NCI-H345 treated with DMSO at 0.1 percent for 48 hours (cell line): ENCODE results near the gene GP1BB.
"Not testable (repeated sequence)": the region's sequence is repeated elsewhere in the genome, so short reads cannot be mapped to it uniquely, and the experiment has no call there.

ENCODE experiments used
- DNase-seq: peaks from one replicate; lab custom pipeline; 2025; ENCODE audit not compliant: unreplicated experiment; lab: John Stamatoyannopoulos, UW

GP1BB gene

DNA sequence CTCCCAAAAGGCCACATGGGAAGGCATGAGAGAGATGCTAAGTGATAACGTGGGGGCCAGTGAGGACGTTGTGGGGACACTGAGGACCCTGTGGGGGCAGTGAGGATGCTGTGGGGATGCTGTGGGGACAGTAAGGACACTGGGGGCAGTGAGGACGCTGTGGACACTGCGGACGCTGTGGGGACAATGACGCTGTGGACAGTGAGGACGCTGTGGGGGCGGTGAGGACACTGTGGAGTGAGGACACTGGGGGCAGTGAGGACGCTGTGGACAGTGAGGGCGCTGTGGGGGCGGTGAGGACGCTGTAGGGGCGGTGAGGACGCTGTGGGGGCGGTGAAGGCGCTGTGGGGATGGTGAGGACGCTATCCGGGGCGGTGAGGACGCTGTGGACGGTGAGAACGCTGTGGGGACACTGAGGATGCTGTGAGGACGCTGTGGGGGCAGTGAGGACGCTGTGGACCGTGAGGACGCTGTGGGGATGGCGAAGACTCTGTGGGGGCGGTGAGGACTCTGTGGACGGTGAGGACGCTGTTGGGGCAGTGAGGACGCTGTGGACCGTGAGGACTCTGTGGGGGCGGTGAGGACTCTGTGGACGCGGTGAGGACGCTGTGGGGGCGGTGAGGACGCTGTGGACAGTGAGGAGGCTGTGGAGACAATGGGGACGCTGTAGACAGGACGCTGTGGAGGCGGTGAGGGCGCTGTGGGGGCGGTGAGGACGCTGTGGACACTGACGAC is 1.8 kb downstream of the GP1BB start:
- DNase-seq: no peak

DNA sequence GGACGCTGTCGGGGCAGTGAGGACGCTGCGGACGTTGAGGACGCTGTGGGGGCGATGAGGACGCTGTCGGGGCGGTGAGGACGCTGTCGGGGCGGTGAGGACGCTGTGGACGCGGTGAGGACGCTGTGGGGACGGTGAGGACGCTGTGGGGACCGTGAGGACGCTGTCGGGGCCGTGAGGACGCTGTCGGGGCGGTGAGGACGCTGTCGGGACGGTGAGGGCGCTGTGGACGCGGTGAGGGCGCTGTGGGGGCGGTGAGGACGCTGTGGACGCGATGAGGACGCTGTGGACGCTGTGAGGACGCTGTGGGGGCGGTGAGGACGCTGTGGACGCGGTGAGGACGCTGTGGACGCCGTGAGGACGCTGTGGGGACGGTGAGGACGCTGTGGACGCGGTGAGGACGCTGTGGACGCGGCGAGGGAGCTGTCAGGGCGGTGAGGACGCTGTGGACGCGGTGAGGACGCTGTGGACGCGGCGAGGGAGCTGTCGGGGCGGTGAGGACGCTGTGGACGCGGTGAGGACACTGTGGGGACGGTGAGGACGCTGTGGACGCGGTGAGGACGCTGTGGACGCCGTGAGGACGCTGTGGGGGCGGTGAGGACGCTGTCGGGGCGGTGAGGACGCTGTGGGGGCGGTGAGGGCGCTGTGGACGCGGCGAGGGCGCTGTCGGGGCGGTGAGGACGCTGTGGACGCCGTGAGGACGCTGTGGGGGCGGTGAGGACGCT is 2.9 kb downstream of the GP1BB start:
- not testable (repeated sequence) for DNase-seq

DNA sequence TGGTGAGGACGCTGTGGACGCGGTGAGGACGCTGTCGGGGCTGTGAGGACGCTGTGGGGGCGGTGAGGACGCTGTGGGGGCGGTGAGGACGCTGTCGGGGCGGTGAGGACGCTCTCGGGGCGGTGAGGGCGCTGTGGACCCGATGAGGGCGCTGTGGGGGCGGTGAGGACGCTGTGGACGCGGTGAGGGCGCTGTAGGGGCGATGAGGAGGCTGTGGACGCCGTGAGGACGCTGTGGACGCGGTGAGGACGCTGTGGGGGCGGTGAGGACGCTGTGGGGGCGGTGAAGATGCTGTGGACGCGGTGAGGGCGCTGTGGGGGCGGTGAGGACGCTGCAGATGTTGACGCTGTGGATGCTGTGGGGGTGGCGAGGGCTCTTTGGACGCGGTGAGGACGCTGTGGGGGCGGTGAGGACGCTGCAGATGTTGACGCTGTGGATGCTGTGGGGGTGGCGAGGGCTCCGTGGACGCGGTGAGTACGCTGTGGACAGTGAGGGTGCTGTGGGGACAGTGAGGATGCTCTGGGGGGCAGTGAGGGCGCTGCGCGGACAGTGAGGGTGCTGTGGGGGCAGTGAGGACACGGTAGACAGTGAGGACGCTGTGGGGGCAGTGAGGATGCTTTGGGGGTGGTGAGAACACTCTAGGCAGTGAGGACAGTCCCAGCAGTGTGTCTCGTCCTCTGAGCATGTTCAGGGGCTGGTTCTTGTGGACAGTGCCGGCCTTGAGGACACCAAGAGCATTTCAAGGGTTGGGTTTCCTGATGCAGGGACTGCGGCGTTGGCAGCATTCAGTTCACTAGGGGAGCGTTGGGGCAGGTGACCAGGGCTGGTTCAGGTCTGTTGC is 4.2 kb downstream of the GP1BB start:
- no peak for DNase-seq

DNA sequence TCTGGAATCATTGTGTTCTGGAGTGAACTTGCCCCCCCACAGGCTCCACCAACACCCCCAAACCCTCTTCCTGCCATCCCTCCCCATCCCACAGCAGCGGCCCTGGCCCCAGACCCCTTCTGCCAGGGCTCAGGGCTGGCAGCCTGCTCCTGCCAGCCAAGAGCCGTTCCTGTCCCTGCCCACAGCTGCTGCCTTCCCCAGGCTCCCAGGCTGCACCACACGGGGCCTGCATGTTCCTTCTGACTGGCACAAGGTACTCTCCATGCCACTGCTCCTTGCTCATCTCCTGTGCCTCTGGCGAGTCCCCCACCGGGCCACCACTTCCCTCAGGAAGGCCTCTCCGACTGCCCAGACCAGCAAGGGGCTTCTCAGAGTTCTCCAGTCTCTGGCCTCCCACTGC is 4.9 kb downstream of the GP1BB start:
- DNase-seq: no peak

DNA sequence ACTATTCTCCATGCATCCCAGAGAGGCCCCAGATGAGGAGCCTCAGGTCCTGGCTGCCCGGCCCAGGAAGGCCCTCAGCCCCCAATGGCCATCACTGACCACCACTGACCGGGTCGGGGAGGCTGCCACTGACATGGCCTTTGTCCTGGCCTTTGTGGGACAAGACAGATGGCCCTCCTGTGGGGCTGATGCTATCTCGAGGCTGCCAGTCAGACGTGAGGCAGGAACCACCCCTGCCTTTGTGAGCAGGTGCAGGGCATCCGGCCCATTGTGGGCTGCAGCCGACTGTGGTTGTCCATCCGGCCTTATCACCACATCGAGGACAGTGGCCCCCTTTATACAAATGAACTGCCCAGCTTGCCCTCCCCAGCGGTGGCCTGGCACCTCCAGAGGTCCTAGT is 5.5 kb downstream of the GP1BB start:
- DNase-seq: no peak

DNA sequence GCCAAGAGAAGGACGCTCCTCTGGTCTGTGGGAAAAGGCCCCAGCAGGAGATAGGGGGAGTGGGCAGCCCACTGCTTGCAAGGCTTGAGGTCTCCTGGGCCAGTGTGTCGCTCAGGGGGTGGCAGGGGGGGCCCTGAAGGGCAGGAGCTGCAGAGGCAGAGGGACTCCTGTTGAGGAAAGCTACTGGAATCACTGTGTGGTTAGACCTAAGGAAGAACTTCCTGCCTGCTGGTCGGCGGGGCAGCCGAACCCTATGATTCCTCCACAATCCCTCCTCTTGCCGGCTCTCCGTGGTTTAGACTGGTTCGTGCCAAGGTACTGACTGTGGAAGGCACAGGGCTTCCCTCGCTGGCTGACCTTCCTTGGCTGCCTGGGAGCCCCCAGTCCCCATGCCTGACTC is 6.2 kb downstream of the GP1BB start:
- DNase-seq: no peak

DNA sequence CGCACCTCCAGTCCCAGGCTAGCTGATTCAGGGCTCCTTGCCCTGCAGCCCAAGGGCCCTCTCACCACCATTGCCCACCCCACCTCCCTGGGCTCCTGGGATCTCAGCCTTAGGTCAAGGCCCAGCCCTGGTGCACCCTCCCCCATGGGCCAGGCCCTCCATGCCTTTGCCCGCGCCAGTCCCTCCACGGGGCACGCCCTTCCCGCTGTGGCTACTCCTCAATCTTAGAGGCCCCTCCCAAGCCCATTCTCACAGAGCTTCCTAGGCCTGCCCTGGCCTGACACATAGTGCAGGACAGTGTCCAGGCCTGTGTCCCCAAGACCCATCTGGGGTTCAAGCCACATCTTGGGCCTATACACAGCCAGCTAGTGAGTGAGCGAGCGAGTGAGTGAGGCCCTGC is 6.9 kb downstream of the GP1BB start:
- no peak for DNase-seq

DNA sequence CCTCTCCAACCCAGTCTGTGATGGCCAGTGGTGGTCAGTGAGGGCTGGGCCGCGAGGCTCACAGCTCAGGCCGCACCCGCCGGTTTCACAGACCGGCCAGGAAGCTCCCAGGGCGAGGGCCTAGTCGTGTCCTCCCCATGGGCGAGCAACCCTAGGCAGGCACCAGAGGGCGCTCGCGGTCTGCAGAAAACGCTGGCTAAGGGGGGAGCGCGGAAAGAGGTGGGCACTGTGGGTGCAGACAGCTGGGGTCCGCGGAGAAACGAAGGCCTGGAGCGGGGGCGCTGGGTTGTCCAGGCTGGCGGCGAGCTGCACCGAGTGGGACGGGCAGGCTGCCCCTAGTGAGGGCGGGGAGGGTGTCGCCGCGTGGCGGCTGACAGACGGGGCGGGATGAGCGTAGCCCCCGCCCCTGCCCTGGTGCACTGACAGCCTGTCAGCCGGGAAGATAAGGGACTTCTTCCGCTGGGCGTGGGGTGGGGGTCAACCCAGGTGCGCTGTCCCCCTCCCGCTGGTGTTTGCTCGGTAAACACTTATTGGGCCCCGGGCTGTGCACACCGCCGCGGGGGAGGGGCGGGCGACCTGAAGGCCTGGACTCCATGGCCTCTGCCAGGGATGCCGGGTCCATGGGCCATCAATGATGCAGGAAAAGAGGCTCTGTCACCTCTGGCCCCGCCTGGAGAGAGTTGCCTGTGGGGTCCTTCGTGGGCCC is 7.5 kb downstream of the GP1BB start:
- DNase-seq: peak; percentile 22

DNA sequence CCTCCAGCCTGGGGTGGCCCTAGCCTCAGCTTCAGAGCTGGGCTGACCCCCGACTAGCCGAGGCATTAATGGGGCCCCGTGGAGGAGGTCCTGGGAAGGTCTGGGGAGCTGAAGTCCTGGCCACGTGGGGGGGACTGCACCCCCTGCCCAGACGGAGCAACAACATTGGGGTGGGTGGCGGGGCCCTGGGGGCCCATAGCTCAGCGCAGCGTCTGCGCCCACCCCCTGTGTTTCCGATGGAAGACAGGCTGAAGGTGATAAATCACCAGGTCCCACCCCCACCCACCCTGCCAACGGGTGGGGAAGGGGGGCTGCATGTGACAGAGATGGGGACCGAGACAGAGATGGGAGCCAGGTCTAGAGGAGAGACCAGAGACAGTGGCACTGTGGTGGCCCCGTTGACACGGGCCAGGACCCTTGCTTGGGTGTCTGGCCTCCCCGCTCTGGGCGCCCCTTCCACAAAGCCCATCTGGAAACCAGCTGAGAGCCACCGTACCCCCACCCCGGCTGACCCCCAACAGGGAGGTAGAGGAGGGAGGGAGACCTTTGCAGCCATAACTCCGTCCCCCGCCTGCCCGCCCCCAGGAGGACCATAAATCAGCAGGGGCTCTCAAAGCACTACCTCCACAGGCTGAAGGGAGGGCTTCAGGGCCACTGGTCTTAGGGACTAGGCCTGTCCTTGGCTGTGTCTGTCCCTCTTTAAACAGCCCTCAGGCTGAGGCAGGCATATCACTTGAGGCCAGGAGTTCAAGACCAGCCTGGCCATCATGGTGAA is 8.2 kb downstream of the GP1BB start:
- DNase-seq: no peak

DNA sequence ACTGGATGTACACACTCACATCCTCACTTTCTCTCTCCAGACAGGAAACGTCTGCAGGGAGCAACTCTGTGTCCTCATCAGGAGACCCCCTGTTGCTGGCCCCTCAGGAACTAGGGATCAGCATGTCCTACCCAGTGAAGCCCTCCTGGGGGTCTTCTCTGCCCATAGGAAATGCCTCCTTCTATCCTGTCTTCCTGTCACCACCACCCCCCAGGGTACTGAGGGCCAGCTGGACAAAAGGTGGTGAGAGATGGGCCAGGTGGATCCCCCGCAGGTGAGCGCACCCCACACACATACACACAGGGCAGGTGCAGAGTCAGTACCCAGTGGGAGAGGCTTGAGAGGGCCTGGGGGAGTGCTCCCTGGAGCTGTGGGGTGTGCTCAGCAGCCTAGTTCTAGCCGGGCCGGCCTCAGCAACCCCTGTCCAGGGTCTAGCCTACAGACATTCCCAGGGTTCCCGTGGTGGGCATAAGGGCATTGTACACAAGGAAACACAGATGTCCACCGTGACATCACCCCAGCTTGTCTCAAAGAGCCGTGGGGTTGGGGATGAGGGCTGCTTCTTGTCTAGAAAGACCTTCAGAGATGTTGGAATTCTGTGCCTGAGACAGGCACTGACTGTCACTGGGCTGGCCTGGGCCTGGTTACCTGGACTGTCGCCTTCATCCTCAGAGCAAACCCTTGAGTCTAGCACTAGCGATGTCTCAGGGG is 9.2 kb downstream of the GP1BB start:
- no peak for DNase-seq

DNA sequence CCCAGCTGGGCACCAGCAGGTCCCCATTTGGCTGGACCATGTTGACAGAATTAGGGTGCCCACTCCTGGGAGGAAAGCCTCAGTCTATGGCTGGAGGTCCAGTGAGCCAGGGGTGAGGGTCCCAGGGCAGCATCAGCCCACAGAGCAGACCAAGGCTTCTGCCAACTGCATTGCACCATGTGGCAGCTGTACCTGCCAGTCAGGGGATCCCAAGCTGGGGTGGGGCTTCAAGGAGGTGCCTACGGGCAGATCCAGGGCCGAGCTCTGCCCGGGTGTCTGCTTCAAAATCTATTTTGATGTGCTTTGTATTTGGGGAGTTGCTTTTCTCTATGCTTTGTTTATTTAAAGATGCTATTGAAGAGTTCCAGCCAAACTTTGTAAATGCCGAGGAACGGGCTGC is 10.4 kb downstream of the GP1BB start:
- no peak for DNase-seq

DNA sequence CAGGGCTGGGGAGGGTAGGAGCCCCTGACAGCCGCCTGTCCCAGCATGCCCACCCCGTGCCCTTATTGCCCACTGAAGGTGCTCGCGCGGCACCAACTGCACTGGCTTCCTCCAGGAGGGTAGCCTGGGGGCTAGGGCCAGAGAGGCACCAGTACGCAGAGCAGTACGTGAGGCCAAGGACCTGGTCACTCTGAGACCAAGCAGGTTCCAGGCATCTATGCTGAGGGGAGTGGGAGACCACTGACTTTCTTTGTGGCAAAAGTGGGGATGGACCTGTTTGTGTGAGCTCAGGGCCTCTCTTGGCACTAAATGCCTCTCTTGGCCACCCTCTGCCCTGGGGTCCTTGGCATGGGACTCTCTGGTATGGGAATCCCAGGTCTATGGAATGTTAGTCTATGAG is 10.8 kb downstream of the GP1BB start:
- DNase-seq: no peak

DNA sequence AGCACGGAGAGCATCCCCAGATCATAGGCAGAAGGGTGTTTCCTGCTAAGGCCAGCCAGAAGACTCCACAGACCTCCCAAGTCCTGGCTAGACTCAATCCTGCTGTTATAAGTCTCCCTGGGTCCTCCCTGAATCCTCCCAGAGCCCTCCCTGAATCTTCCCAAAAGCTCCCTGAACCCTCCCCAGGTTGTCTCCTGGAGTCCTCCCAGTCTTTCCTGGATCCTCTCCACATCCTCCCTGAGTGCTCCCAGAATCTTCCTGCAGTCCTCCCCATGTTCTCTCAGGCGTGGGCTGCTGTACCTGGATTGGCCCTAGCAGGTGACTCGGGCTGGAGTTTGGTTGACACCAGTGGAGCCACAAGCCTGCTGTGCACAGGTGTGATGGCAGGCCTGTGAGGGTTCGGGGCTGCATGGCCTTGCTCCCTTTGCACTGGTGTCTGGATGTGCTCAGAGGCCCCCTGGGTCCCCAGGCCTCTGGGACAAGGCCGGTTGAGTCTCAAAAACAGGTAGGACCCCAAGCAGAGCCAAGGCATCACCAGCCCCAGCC is 11.6 kb downstream of the GP1BB start:
- DNase-seq: no peak

DNA sequence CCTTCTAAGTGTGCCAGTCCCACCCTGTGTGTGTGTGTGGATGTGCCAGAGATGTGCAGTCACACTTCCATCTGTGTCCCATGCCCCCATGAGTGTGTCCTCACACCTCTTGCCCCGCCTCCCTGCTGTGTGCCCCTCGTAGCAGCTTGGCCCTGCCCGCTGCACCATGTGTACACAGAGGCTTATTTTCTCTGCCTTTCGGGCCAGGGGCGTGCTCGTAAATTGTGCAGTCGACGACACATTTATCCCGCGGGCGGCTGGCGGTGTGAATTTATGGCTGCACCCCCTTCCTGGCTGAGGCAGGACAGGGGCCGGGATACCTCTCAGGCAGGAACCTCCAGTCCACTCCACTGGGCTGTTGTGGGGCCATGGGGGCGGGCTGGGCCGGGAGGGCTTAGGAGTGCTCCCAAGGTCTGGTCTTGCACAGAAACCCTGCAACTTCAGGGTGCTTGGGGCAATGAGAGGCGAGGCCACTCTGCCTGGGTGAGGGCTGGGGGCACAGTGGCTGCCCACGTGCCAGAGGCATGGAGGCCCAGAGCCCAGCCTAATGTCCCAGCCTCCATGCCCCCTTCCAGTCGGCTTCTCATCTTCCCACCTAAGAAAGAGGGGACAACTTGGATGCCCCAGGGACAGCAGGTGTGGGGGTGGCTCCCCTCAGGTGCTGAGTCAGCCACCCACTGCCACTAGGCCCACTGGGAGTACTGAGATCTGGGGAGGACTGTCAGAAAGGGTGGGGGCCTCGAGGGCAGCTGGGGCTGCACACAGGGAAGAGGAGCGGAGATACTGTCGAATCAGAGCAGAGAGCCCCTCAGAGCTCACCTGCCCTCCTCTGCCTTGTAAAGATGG is 12.5 kb downstream of the GP1BB start:
- DNase-seq: no peak

DNA sequence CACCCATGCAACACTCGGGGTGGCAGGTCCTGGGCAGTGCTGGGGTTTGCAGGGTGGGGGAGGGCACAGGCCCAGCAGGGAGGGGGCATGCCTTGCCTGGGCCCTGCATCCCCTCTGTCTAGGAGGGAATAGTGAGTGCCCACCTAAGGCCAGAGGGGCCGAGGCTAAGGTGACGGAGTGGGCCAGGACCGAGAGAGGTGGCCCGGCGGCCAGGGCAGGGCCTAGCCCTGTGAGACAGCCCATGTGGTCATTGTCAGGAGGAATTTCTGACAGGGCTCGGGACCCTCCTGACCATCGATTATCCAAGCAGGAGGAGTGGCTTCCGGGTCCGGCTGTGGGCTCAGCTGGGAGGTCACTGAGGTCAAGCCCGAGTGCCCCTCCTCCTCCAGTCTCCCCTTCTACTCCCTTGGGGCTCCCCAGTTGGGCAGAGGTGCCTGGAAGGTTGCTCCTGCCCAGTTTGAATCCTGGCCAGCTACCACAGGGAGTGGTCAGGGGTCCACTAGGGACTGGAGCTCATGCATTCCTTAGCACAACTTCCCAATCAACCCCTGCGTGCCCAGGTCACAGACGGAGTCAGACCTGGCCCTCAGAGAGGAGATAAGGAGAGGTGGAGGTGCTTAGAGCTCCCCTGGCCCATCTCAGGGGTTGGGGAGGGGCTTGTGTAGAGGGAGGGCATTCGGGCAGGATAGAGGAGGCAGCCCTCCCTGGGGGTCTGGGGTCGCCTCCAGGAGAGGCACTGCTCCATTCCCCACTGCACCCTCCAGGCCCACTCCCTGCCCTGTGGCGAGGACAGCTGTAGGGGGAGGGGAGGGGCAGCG is 14.7 kb downstream of the GP1BB start:
- DNase-seq: no peak

DNA sequence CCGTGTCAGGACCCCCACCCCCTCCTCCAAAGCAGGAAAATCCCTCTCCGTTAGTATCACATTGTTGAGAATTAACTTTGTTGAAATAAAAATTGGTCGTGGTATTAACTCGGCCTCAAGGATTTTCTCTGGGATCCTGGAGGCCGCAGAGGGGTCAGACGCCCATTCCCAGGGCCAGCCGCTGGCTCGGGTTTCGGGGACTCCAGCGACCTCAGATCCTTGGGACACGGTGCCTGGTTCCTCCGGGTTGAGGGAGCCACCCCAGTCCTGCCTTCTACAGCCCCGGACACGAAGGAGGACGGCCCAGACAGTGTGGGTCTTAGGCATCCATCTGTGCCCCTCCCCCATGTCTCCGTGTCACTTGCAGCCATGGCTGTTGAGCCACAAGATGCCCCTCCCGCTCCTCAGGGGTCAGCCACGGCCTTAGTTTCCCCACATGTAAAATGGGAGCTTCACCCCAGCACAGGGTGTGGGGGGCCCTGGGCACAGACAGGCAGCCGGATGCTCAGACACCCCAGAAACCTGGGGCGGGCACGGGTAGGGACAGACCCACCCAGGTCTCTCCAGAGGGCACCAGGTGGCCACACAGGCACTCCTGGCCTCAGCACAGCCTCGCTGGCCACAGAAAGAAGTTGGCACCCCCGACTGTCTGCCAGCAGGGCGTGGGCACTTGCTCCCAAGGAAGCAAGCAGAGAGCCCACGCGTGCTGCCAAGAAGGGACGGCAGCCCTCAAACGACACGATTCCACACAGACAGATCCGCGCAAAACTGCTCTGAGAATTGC is 15.5 kb downstream of the GP1BB start:
- no peak for DNase-seq

DNA sequence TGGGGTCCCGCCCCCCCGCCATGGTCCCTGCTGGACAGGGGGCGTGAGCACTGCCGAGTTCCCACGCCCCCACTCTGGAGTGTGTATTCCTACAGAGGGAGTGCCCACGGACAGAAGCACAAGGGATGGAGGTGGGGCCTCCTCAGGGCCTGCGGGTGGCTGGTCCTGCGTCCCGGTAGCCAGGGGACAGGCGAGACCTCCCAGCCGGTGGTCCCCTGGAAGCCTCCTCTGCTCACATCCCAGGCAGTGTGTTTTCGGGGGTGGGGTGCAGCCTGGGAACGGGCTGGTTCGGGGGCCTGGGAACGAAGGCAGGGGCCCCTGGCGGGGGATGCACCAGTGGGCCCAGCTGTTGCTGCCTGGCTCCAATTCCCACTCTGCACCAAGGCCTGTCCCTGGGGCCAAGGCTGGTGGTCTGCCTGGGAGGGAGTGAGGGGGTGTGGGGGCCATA is 16.1 kb downstream of the GP1BB start:
- no peak for DNase-seq
